Measurements from ENCODE around the gene FRZB.

DNA sequence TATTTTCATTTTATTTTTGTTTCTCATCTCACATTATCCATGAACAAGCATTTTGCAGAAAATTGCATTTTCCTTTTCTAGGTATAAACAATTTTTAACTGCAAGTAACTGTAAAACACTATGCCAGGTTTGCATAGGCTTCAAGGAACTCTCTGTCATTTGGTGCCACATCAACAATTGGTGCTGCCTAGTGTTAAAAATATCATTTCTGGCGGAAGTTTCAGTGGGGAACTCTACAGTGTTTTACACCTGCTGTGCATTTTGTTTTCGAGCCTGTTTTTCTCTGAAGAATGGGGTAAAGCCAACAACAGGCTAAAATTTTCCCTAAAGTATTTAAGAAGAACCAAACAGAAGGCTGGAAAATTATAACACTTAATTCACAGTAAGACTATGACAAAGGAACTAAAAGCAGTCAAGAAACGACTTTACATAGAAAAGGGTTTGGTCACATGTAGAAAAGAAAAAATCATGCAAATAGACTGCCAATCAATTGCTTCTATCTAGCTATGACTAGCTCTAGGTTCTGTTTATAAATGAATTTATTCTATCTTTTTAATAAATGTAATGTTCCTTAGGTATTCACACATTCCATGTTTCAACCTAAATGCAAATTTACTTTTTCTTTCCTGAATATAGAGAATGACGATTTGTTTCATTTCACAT lies 21.4 kb upstream of the FRZB start:
- TF ChIP-seq, protein P1, sequence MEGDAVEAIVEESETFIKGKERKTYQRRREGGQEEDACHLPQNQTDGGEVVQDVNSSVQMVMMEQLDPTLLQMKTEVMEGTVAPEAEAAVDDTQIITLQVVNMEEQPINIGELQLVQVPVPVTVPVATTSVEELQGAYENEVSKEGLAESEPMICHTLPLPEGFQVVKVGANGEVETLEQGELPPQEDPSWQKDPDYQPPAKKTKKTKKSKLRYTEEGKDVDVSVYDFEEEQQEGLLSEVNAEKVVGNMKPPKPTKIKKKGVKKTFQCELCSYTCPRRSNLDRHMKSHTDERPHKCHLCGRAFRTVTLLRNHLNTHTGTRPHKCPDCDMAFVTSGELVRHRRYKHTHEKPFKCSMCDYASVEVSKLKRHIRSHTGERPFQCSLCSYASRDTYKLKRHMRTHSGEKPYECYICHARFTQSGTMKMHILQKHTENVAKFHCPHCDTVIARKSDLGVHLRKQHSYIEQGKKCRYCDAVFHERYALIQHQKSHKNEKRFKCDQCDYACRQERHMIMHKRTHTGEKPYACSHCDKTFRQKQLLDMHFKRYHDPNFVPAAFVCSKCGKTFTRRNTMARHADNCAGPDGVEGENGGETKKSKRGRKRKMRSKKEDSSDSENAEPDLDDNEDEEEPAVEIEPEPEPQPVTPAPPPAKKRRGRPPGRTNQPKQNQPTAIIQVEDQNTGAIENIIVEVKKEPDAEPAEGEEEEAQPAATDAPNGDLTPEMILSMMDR (IDR thresholded peaks at IDR 0.05): no peak
- no peak for TF ChIP-seq POLR2A (IDR thresholded peaks at IDR 0.05)

Data from esophagus squamous epithelium (tissue), 4 donors.